ENCODE results near the gene UNC93B1. TPM values are rescaled to one million over a fixed set of nuclear protein-coding genes. Genes with fewer than 3 reads are reported as not detected.

UNC93B1 gene
- total and polyA plus RNA-seq, 9 donors, result 5.0 to 8.7 (median 6.4) TPM

DNA sequence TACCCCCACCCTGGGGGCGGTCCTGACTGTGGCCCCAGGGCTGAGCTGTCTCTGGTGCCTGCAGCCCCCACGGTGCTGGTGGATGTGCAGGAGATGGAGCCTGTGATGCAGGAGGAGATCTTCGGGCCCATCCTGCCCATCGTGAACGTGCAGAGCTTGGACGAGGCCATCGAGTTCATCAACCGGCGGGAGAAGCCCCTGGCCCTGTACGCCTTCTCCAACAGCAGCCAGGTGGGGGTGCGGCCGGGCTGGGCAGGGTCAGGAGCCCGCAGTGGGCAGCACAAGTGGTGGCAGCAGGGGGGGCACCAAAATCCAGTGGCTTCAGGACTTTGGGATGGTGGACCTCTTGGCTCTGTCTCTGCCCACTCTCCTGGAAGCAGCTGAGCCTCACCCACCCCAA is 18.6 kb upstream of the UNC93B1 start:
- WGBS (ENCODE audit: insufficient coverage), result 84% methylated on average over 11 of the region's 13 CpGs
- Histone ChIP-seq H3K27ac (ENCODE audit: low read length) (no peak overlapping the region), H3K9me3 (replicated peaks; ENCODE audit: control insufficient read depth, low read depth, low read length) (peaks cover 7% of the 10 kb centered on the region), H3K4me3 (ENCODE audit: low read length) (no peak overlapping the region), H3K4me1 (ENCODE audit: control insufficient read depth, insufficient read depth, low read length) (no peaks in the 10 kb centered on the region), H3K36me3 (ENCODE audit: control insufficient read depth, insufficient read depth, low read length) (no peaks in the 10 kb centered on the region), H3K27me3 (ENCODE audit: control insufficient read depth, insufficient read depth, low read length) (no peaks in the 10 kb centered on the region)
- no peak for DNase-seq

DNA sequence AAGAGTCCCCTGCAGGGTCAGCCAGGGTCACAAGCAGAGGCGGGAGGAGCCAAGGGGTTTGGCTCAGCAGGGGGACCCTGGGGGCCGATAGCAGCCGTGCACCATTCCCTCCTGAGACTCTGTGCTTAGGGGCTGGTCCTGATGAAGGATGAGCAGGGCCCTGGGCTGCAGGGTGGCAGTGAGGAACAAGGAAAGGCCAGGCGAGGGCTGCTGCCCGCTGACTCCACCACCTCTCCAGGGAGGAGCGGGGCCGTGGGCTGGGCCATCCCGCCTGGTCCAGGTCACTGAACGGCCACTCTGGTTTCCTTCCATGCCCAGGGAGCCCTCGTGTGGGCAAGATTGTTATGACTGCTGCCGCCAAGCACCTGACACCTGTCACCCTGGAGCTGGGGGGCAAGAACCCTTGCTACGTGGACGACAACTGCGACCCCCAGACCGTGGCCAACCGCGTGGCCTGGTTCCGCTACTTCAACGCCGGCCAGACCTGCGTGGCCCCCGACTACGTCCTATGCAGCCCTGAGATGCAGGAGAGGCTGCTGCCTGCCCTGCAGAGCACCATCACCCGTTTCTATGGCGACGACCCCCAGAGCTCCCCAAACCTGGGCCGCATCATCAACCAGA is 17.4 kb upstream of the UNC93B1 start:
- no peaks in the 10 kb centered on the region for H3K36me3 ChIP-seq (ENCODE audit: control insufficient read depth, insufficient read depth, low read length)
- H3K9me3 ChIP-seq (replicated peaks; ENCODE audit: control insufficient read depth, low read depth, low read length), result peaks cover 7% of the 10 kb centered on the region
- no peak overlapping the region for H3K27ac ChIP-seq (ENCODE audit: low read length)
- H3K27me3 ChIP-seq (ENCODE audit: control insufficient read depth, insufficient read depth, low read length), result no peaks in the 10 kb centered on the region
- peaks cover 8% of the 10 kb centered on the region for H3K4me1 ChIP-seq (ENCODE audit: control insufficient read depth, insufficient read depth, low read length)
- no peak overlapping the region for H3K4me3 ChIP-seq (ENCODE audit: low read length)
- WGBS (ENCODE audit: insufficient coverage), result 57% methylated on average over 27 of the region's 27 CpGs
- no peak for DNase-seq

GRCh38 chr11:68020575-68020974 is 16.7 kb upstream of the UNC93B1 start:
- Histone ChIP-seq H3K4me3 (ENCODE audit: low read length) (no peak overlapping the region), H3K36me3 (ENCODE audit: control insufficient read depth, insufficient read depth, low read length) (no peaks in the 10 kb centered on the region), H3K9me3 (replicated peaks; ENCODE audit: control insufficient read depth, low read depth, low read length) (peaks cover 7% of the 10 kb centered on the region), H3K27ac (ENCODE audit: low read length) (no peak overlapping the region), H3K27me3 (ENCODE audit: control insufficient read depth, insufficient read depth, low read length) (no peaks in the 10 kb centered on the region), H3K4me1 (ENCODE audit: control insufficient read depth, insufficient read depth, low read length) (peaks cover 8% of the 10 kb centered on the region)
- WGBS (ENCODE audit: insufficient coverage), result 34% methylated on average over 11 of the region's 11 CpGs
- DNase-seq, result no peak

GRCh38 chr11:68019486-68019885 is 15.6 kb upstream of the UNC93B1 start:
- H3K4me1 ChIP-seq (ENCODE audit: control insufficient read depth, insufficient read depth, low read length), result peaks cover 15% of the 10 kb centered on the region
- H3K36me3 ChIP-seq (ENCODE audit: control insufficient read depth, insufficient read depth, low read length), result no peaks in the 10 kb centered on the region
- no peak overlapping the region for H3K27ac ChIP-seq (ENCODE audit: low read length)
- H3K4me3 ChIP-seq (ENCODE audit: low read length), result no peak overlapping the region
- no peaks in the 10 kb centered on the region for H3K27me3 ChIP-seq (ENCODE audit: control insufficient read depth, insufficient read depth, low read length)
- WGBS (ENCODE audit: insufficient coverage), result 80% methylated on average over 11 of the region's 12 CpGs
- H3K9me3 ChIP-seq (replicated peaks; ENCODE audit: control insufficient read depth, low read depth, low read length), result no peaks in the 10 kb centered on the region
- no peak for DNase-seq

DNA sequence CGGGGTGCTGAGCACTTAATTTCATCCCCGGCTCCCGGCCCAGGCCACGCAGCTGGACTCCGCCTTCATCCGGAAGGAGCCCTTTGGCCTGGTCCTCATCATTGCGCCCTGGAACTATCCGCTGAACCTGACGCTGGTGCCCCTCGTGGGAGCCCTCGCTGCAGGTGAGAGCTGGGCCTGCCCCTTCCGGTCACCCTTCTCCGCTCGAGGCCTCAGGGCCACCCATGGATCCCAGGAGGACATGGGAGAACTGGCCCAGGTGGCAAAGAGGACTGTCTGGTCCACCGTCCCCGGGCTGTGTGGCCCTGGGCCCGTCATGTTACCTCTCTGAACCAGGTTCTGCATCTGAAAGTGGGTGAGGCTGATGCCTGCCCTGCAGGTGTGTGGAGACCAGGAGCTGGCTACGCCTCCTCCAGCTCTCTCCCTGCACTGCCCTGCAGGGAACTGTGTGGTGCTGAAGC is 14.9 kb upstream of the UNC93B1 start:
- no peaks in the 10 kb centered on the region for H3K9me3 ChIP-seq (replicated peaks; ENCODE audit: control insufficient read depth, low read depth, low read length)
- H3K27ac ChIP-seq (ENCODE audit: low read length), result no peak overlapping the region
- H3K4me3 ChIP-seq (ENCODE audit: low read length), result no peak overlapping the region
- H3K4me1 ChIP-seq (ENCODE audit: control insufficient read depth, insufficient read depth, low read length), result peaks cover 22% of the 10 kb centered on the region
- WGBS (ENCODE audit: insufficient coverage), result 77% methylated on average over 18 of the region's 18 CpGs
- DNase-seq, result no peak
- H3K36me3 ChIP-seq (ENCODE audit: control insufficient read depth, insufficient read depth, low read length), result no peaks in the 10 kb centered on the region
- no peaks in the 10 kb centered on the region for H3K27me3 ChIP-seq (ENCODE audit: control insufficient read depth, insufficient read depth, low read length)

GRCh38 chr11:68017980-68018729 is 14.3 kb upstream of the UNC93B1 start:
- Histone ChIP-seq H3K27me3 (ENCODE audit: control insufficient read depth, insufficient read depth, low read length) (no peaks in the 10 kb centered on the region), H3K27ac (ENCODE audit: low read length) (no peak overlapping the region), H3K4me1 (ENCODE audit: control insufficient read depth, insufficient read depth, low read length) (peaks cover 27% of the 10 kb centered on the region), H3K36me3 (ENCODE audit: control insufficient read depth, insufficient read depth, low read length) (no peaks in the 10 kb centered on the region), H3K4me3 (ENCODE audit: low read length) (no peak overlapping the region), H3K9me3 (replicated peaks; ENCODE audit: control insufficient read depth, low read depth, low read length) (no peaks in the 10 kb centered on the region)
- DNase-seq, result no peak
- 65% methylated on average over 26 of the region's 27 CpGs for WGBS (ENCODE audit: insufficient coverage)

- Histone ChIP-seq H3K4me1 (ENCODE audit: control insufficient read depth, insufficient read depth, low read length) (peaks cover 31% of the 10 kb centered on the region), H3K9me3 (replicated peaks; ENCODE audit: control insufficient read depth, low read depth, low read length) (no peaks in the 10 kb centered on the region), H3K36me3 (ENCODE audit: control insufficient read depth, insufficient read depth, low read length) (no peaks in the 10 kb centered on the region), H3K27ac (ENCODE audit: low read length) (no peak overlapping the region), H3K4me3 (ENCODE audit: low read length) (no peak overlapping the region), H3K27me3 (ENCODE audit: control insufficient read depth, insufficient read depth, low read length) (no peaks in the 10 kb centered on the region)
- DNase-seq, result no peak
- 60% methylated on average over 12 of the region's 16 CpGs for WGBS (ENCODE audit: insufficient coverage)
Measured at GRCh38 chr11:68016904-68017817, 13.3 kb upstream of the UNC93B1 start.

DNA sequence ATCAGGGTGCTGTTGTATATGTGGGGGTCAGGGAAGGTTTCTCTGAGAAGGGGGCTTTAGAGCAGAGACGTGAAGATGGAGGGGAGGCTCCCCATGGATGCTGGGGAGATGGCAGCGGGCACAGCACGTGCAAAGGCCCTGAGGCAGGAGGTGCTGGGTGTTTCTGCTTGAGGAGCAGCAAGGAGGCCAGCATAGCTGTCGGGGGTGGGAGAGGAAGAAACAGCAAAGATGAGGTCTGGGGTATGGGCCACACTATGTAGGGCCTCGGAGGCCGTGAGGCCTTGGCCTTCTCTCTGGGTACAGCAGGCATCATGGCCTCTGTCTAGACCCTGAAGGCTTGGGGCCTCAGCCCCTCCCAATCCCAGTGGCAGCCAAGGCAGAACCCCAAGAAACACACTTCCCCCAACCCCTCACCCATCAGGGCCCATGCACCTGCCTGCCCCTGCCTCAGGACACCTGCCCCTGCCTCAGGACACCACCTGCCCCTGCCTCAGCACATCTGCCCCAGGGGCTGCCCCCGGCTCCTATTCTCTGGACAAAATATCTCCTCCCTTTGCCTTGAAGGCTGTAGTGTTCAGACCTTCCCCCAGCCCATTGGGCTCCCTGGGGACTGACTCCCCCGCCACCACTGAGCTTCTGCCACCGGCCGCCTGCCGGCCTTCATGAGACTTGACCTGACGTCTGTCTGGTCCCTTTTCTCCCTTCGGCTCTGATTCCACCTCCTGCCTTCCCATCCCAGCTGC is 12.4 kb upstream of the UNC93B1 start:
- Histone ChIP-seq H3K9me3 (replicated peaks; ENCODE audit: control insufficient read depth, low read depth, low read length) (no peaks in the 10 kb centered on the region), H3K27me3 (ENCODE audit: control insufficient read depth, insufficient read depth, low read length) (no peaks in the 10 kb centered on the region), H3K4me3 (ENCODE audit: low read length) (no peak overlapping the region), H3K27ac (ENCODE audit: low read length) (no peak overlapping the region), H3K36me3 (ENCODE audit: control insufficient read depth, insufficient read depth, low read length) (no peaks in the 10 kb centered on the region), H3K4me1 (ENCODE audit: control insufficient read depth, insufficient read depth, low read length) (peaks cover 36% of the 10 kb centered on the region)
- WGBS (ENCODE audit: insufficient coverage), result 43% methylated on average over 10 of the region's 13 CpGs
- DNase-seq, result no peak

GRCh38 chr11:68015467-68015866 is 11.6 kb upstream of the UNC93B1 start:
- H3K27me3 ChIP-seq (ENCODE audit: control insufficient read depth, insufficient read depth, low read length), result no peaks in the 10 kb centered on the region
- H3K9me3 ChIP-seq (replicated peaks; ENCODE audit: control insufficient read depth, low read depth, low read length), result no peaks in the 10 kb centered on the region
- H3K27ac ChIP-seq (ENCODE audit: low read length), result no peak overlapping the region
- no peak for DNase-seq
- H3K4me3 ChIP-seq (ENCODE audit: low read length), result no peak overlapping the region
- peaks cover 44% of the 10 kb centered on the region for H3K4me1 ChIP-seq (ENCODE audit: control insufficient read depth, insufficient read depth, low read length)
- H3K36me3 ChIP-seq (ENCODE audit: control insufficient read depth, insufficient read depth, low read length), result no peaks in the 10 kb centered on the region
- WGBS (ENCODE audit: insufficient coverage), result no CpG with 5 or more reads among the region's 8 CpGs
